ENCODE measurements around the gene SRPX.

The SRPX gene

DNA sequence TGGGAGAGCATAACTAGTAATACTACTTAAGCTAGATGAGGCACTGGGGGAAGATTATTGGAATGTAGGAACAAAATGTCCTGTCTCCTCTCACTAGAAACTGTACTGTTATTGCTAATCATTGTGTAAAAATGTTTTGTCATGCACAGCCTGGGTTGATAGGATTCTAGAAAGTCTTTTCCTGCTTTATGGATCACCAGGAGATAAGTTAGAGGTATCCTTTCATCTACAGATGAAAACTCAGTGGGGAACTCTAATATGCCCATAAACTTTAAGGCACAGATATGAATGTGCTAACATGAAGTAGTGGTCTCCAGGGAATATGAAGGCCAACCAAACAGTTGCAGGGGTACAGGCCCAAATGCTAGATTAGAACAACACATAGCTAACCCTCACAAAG, 57.5 kb downstream of the SRPX start:
- no peak overlapping the region for H4K91ac ChIP-seq (ENCODE audit: low read depth, low read length)
- no peak overlapping the region for H3K27ac ChIP-seq (ENCODE audit: low read depth, low read length)
- no peak for DNase-seq
- H2AK5ac ChIP-seq (ENCODE audit: low read length): no peak overlapping the region
- no peak overlapping the region for H4K12ac ChIP-seq (ENCODE audit: low read depth, low read length)
- no peak overlapping the region for H3K4ac ChIP-seq (ENCODE audit: low read depth, low read length)
- no peaks in the 10 kb centered on the region for H3K4me1 ChIP-seq (ENCODE audit: control insufficient read depth in 1 of 2, insufficient read depth in 2 of 2, low read length in 2 of 2)
- H3K27me3 ChIP-seq (ENCODE audit: insufficient read depth, low read length): no peaks in the 10 kb centered on the region
- no peak overlapping the region for H2BK5ac ChIP-seq (ENCODE audit: low read depth, low read length, poor library complexity)
- H3K4me2 ChIP-seq (ENCODE audit: low read length): no peak overlapping the region
- H3K79me1 ChIP-seq (ENCODE audit: low read length): no peaks in the 10 kb centered on the region
- no peak overlapping the region for H3K14ac ChIP-seq (ENCODE audit: low read length)
- no peak overlapping the region for H3K23ac ChIP-seq (ENCODE audit: low read length)
- no peak overlapping the region for H3K4me3 ChIP-seq (ENCODE audit: low read depth, low read length)
- no peak overlapping the region for H2BK120ac ChIP-seq (ENCODE audit: insufficient read depth, low read length, poor library complexity)
- no peak overlapping the region for H4K8ac ChIP-seq (ENCODE audit: low read depth, low read length)
- no peak overlapping the region for H3K9ac ChIP-seq (ENCODE audit: low read length)
- no peak overlapping the region for H3K18ac ChIP-seq (ENCODE audit: low read length)
- no peaks in the 10 kb centered on the region for H3K36me3 ChIP-seq (ENCODE audit: control insufficient read depth in 1 of 2, insufficient read depth in 2 of 2, low read length in 2 of 2)
- H2AFZ ChIP-seq (ENCODE audit: insufficient read depth, low read length, poor library complexity): no peak overlapping the region
- no peaks in the 10 kb centered on the region for H3K79me2 ChIP-seq (ENCODE audit: control insufficient read depth, insufficient read depth, low read length, poor library complexity)
- no peak overlapping the region for H2BK12ac ChIP-seq (ENCODE audit: low read length)
- H3K9me3 ChIP-seq (ENCODE audit: insufficient read depth, low read depth, low read length): no peaks in the 10 kb centered on the region

DNA sequence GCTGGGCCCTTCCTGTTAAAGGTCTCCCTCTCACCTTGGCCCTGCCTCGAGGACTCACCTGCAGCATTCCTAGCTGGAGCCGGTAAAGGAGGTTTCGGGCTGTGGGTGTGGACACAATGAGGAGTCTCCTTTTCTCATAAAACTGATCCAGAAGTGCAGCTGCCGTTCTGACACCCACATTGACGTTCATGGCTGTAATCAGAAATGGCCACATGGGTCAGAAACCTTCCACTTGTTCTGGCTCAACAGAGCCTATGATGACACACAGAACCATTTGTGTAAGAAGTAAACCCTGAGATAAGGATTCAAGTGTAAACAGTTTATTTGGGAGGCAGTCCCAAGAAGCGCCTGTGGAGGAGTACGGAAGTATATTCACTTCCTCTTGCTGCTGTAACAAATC, 63.8 kb downstream of the SRPX start:
- H3K14ac ChIP-seq (ENCODE audit: low read length): no peak overlapping the region
- no peak overlapping the region for H3K4ac ChIP-seq (ENCODE audit: low read depth, low read length)
- DNase-seq: no peak
- H3K79me2 ChIP-seq (ENCODE audit: control insufficient read depth, insufficient read depth, low read length, poor library complexity): no peaks in the 10 kb centered on the region
- no peak overlapping the region for H3K27ac ChIP-seq (ENCODE audit: low read depth, low read length)
- no peak overlapping the region for H3K4me3 ChIP-seq (ENCODE audit: low read depth, low read length)
- no peak overlapping the region for H2AFZ ChIP-seq (ENCODE audit: insufficient read depth, low read length, poor library complexity)
- H3K4me1 ChIP-seq (ENCODE audit: control insufficient read depth in 1 of 2, insufficient read depth in 2 of 2, low read length in 2 of 2): peaks cover 0 to 3% of the 10 kb centered on the region in 2 experiments
- H4K12ac ChIP-seq (ENCODE audit: low read depth, low read length): no peak overlapping the region
- no peak overlapping the region for H3K23ac ChIP-seq (ENCODE audit: low read length)
- no peak overlapping the region for H2BK120ac ChIP-seq (ENCODE audit: insufficient read depth, low read length, poor library complexity)
- no peaks in the 10 kb centered on the region for H3K27me3 ChIP-seq (ENCODE audit: insufficient read depth, low read length)
- no peak overlapping the region for H4K91ac ChIP-seq (ENCODE audit: low read depth, low read length)
- H3K9me3 ChIP-seq (ENCODE audit: insufficient read depth, low read depth, low read length): no peaks in the 10 kb centered on the region
- H2AK5ac ChIP-seq (ENCODE audit: low read length): no peak overlapping the region
- no peak overlapping the region for H2BK12ac ChIP-seq (ENCODE audit: low read length)
- H4K8ac ChIP-seq (ENCODE audit: low read depth, low read length): no peak overlapping the region
- H3K79me1 ChIP-seq (ENCODE audit: low read length): no peaks in the 10 kb centered on the region
- no peak overlapping the region for H3K18ac ChIP-seq (ENCODE audit: low read length)
- H3K36me3 ChIP-seq (ENCODE audit: control insufficient read depth in 1 of 2, insufficient read depth in 2 of 2, low read length in 2 of 2): no peaks in the 10 kb centered on the region
- no CpG with 5 or more reads among the region's 7 CpGs for WGBS (ENCODE audit: extremely low coverage, insufficient coverage, insufficient read length)
- H3K4me2 ChIP-seq (ENCODE audit: low read length): no peak overlapping the region
- H2BK5ac ChIP-seq (ENCODE audit: low read depth, low read length, poor library complexity): no peak overlapping the region
- H3K9ac ChIP-seq (ENCODE audit: low read length): no peak overlapping the region

DNA sequence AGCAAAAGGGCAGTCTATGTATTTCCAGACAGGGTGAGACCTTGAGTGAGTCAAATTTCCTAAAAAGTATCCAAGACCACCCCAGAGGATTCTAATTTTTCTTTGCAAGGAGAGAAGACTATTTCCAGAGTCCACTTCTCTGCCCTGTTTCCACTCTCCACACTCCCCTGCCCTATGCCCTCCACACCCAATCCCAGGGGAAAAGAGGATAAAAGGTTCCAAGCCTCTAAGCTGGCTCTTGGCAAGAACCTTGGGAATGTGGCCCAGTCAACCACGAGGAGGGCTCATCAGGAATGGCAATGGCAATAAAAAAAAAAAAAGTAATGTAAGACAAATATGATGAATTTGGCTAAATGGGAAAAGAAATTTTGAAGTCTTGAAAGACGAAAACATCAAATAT, 65.9 kb downstream of the SRPX start:
- Histone ChIP-seq H3K23ac (ENCODE audit: low read length) (no peak overlapping the region), H3K18ac (ENCODE audit: low read length) (no peak overlapping the region), H4K12ac (ENCODE audit: low read depth, low read length) (no peak overlapping the region), H3K79me2 (ENCODE audit: control insufficient read depth, insufficient read depth, low read length, poor library complexity) (no peaks in the 10 kb centered on the region), H2BK12ac (ENCODE audit: low read length) (no peak overlapping the region), H3K14ac (ENCODE audit: low read length) (no peak overlapping the region), H3K9ac (ENCODE audit: low read length) (no peak overlapping the region), H3K9me3 (ENCODE audit: insufficient read depth, low read depth, low read length) (no peaks in the 10 kb centered on the region), H2BK120ac (ENCODE audit: insufficient read depth, low read length, poor library complexity) (no peak overlapping the region), H3K79me1 (ENCODE audit: low read length) (no peaks in the 10 kb centered on the region), H3K4me3 (ENCODE audit: low read depth, low read length) (no peak overlapping the region), H4K91ac (ENCODE audit: low read depth, low read length) (no peak overlapping the region), H2AK5ac (ENCODE audit: low read length) (no peak overlapping the region), H4K8ac (ENCODE audit: low read depth, low read length) (no peak overlapping the region), H2BK5ac (ENCODE audit: low read depth, low read length, poor library complexity) (no peak overlapping the region), H2AFZ (ENCODE audit: insufficient read depth, low read length, poor library complexity) (no peak overlapping the region), H3K4ac (ENCODE audit: low read depth, low read length) (no peak overlapping the region), H3K4me1 (ENCODE audit: control insufficient read depth in 1 of 2, insufficient read depth in 2 of 2, low read length in 2 of 2) (peaks cover 0 to 7% of the 10 kb centered on the region in 2 experiments), H3K27me3 (ENCODE audit: insufficient read depth, low read length) (no peaks in the 10 kb centered on the region), H3K36me3 (ENCODE audit: control insufficient read depth in 1 of 2, insufficient read depth in 2 of 2, low read length in 2 of 2) (no peaks in the 10 kb centered on the region), H3K4me2 (ENCODE audit: low read length) (no peak overlapping the region), H3K27ac (ENCODE audit: low read depth, low read length) (no peak overlapping the region)
- WGBS (ENCODE audit: extremely low coverage, insufficient coverage, insufficient read length): no CpG with 5 or more reads among the region's 2 CpGs
- no peak for DNase-seq

DNA sequence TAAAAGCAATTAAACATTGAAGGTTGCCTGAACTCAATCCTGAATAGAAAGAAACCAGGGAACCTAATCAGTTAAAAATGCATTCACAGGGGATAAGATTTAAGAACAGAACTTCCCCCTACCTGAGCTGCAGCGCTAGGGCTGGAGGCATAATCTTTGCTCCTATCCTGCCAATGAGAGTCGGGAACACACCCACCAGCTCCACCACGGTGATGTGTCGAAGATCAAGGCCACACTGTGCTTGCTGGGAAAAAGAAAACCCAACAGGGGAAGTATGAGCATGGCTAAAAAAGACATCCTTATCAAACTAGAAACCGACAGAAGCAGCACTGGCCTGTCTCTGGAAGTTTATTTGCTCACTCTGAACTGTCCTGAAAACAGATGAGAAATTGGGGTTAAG, 66.3 kb downstream of the SRPX start:
- no peak overlapping the region for H2AFZ ChIP-seq (ENCODE audit: insufficient read depth, low read length, poor library complexity)
- H3K79me1 ChIP-seq (ENCODE audit: low read length): no peaks in the 10 kb centered on the region
- no peaks in the 10 kb centered on the region for H3K27me3 ChIP-seq (ENCODE audit: insufficient read depth, low read length)
- no peak overlapping the region for H3K14ac ChIP-seq (ENCODE audit: low read length)
- H3K4me1 ChIP-seq (ENCODE audit: control insufficient read depth in 1 of 2, insufficient read depth in 2 of 2, low read length in 2 of 2): peaks cover 0 to 7% of the 10 kb centered on the region in 2 experiments
- H4K91ac ChIP-seq (ENCODE audit: low read depth, low read length): no peak overlapping the region
- H3K4ac ChIP-seq (ENCODE audit: low read depth, low read length): no peak overlapping the region
- H2BK120ac ChIP-seq (ENCODE audit: insufficient read depth, low read length, poor library complexity): no peak overlapping the region
- H2BK12ac ChIP-seq (ENCODE audit: low read length): no peak overlapping the region
- no peak for DNase-seq
- no peak overlapping the region for H3K9ac ChIP-seq (ENCODE audit: low read length)
- H4K8ac ChIP-seq (ENCODE audit: low read depth, low read length): no peak overlapping the region
- no peaks in the 10 kb centered on the region for H3K9me3 ChIP-seq (ENCODE audit: insufficient read depth, low read depth, low read length)
- WGBS (ENCODE audit: extremely low coverage, insufficient coverage, insufficient read length): no CpG with 5 or more reads among the region's 5 CpGs
- no peak overlapping the region for H3K27ac ChIP-seq (ENCODE audit: low read depth, low read length)
- H3K4me2 ChIP-seq (ENCODE audit: low read length): no peak overlapping the region
- H3K23ac ChIP-seq (ENCODE audit: low read length): no peak overlapping the region
- no peak overlapping the region for H4K12ac ChIP-seq (ENCODE audit: low read depth, low read length)
- H3K4me3 ChIP-seq (ENCODE audit: low read depth, low read length): no peak overlapping the region
- H3K18ac ChIP-seq (ENCODE audit: low read length): no peak overlapping the region
- H2BK5ac ChIP-seq (ENCODE audit: low read depth, low read length, poor library complexity): no peak overlapping the region
- no peaks in the 10 kb centered on the region for H3K36me3 ChIP-seq (ENCODE audit: control insufficient read depth in 1 of 2, insufficient read depth in 2 of 2, low read length in 2 of 2)
- no peak overlapping the region for H2AK5ac ChIP-seq (ENCODE audit: low read length)
- H3K79me2 ChIP-seq (ENCODE audit: control insufficient read depth, insufficient read depth, low read length, poor library complexity): no peaks in the 10 kb centered on the region
